Hematopoietic multipotent progenitor cell (in vitro differentiated cells): ENCODE data around the gene CDK13. TPM values are rescaled to one million over a fixed set of nuclear protein-coding genes. Genes with fewer than 3 reads are reported as not detected.

Experiments used
- DNase-seq, 3 donors: peaks; one replicate each; pipeline ENCODE4 v3.0.0-alpha.2; 2011 to 2015; ENCODE audit warnings: low read depth in 2 of 3, low spot score in 2 of 3
- total RNA-seq: library from RNA; depleted of rRNA; stranded (reverse); fragments of >200 nt; gene quantifications from one replicate; pipeline ENCODE4 v1.2.3, GENCODE V29; 2012

CDK13 gene
- total RNA-seq, 1 donor = 56.6 TPM

- DNase-seq = no peak
Measured at GRCh38 chr7:40003597-40003996, 53.5 kb downstream of the CDK13 start.

DNA sequence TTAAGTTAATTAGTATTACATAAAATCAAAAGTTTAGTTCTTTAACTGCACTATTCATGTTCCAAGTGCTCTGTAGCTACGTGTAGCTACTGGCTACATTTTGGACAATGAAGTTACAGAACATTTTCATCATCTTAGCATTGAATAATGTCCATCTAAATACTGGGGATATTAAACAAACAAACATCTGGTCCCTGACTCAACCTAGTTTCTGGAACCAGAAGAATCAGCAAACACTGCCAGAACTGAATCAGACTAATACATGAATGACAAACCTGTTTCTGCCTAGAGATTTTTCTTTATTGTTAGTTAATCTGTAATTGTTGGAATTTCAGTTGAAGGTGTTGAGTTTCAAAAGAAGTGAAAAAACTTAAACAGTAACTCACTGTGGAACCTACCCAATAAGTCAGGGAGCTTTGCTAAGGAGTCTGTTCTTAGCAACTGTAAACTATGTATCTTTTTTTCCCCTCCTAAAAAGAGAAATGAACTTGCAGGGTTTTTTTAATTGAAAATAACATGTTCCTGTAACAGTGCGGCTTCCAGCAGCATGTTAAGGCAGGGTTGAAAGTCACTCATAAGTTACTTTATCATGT, 58.3 kb downstream of the CDK13 start:
- DNase-seq = no peak

GRCh38 chr7:40009301-40009700, 59.2 kb downstream of the CDK13 start:
- DNase-seq = no peak

GRCh38 chr7:40014376-40014775, 64.3 kb downstream of the CDK13 start:
- DNase-seq = no peak

DNA sequence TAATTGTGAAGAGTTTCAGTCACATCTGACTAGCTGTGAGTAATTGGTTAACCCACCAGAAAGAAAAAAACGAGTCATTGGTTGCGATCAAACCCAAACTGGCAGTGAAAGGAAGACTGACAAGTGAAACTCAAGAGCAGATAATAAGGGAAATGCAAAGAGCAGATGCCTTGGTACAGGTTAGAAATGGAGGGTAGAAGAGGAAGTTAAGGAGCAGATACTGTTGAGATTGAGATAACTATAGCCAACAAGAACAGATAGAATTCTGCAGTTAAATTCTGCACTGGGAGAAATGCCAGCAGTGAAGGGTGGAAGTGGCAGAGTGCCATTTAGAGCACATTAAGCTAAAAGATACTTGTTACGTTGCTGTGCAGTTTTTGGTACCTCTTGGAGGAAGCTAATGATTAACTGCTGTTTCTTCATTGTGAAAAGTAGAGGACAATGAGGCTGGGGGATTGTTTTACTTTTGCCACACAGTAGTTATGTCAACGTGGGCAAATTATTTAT, 65.8 kb downstream of the CDK13 start:
- DNase-seq = peak in 2 of 3 donors; percentile 37 to 75

GRCh38 chr7:40019558-40019957, 69.5 kb downstream of the CDK13 start:
- no peak for DNase-seq

GRCh38 chr7:40024048-40024447, 74.0 kb downstream of the CDK13 start:
- no peak for DNase-seq

DNA sequence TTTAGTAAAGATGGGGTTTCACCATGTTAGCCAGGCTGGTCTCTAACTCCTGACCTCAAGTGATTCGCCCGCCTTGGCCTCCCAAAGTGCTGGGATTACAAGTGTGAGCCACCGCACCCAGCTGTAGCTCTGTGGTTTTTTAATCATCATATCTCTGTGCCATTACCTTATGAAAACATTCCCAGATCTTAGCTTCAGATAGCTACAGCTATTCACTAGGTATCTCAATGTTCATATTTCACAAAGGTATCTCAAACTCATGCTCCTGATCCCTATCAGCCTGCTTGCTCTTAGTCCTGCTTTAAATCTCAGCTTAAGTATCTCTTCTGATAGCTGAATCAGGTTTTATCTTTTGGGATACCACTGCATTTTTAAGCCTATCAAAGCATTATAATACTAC, 74.8 kb downstream of the CDK13 start:
- DNase-seq = no peak

DNA sequence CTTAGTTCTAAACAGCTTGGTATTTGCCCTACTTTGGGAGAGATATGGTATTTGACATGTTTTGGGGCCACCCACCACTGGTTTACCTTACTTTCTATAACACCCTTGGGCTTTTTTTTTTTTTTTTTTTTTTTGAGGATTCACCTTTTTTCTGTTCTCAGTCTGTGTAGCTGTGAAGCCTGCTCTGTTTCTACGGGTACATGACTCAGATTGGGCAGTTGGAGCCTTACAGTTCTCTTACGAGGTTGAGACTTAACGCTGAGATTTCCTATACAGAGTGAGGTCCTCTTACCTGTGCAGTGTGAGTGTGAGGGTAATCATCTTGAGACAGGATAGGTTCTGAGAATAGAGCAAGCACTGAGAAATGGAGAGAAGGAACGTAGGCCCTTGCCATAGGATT, 77.5 kb downstream of the CDK13 start:
- DNase-seq = no peak

DNA sequence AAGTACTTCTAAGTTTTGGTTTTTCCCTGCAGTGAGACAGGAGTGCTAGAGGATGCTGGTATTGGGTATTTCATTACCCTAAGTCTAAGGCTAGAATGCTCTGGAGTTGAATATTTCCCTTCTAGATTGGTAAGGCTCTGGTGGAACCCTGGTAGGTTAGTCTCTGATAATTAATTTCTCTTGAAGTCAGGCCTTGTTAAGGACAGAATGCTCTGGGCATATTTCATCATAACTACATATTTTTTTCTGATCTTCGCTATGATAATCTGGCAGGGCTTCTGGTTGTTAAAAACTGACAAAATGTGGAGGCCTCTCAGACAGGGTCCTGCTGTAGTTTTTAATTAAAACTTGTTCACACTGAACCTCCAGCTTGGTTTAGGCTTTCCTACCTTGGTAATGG, 83.8 kb downstream of the CDK13 start:
- no peak for DNase-seq

DNA sequence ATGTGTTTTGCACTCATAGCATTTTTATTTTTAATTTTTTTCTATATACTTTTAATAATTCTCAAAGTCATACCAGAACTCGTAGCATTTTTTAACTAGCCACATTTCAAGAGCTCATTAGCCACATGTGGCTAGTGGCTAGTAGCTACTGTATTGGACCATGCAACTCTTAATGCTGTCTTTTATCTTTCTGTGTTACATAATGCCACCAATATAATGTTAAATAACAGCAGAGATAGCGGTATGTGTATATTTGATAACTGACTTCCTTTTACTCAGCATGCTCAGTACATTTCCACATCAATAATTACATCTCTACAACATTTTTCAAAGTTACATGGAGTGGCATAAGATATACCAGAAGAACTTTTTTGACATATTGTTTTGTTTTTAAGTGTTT, 91.4 kb downstream of the CDK13 start:
- DNase-seq = no peak

DNA sequence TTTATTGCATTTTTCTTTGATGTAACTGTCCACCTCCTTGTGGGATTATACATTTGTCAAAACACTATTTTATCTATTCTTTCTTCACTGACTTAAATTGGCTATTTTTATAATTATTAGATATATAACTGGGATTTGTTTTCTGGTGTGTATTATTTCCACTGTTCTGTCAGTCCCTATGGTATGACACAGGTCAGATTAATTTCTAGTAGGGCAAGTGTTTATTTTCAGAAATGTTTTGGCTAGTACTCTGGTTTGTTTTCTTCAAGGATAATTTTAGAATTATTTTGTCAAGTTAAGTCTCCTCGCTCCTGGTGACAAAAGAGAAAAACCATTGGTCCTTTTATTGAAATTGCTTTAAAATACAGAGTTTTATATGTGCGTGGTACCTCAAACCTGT, 93.1 kb downstream of the CDK13 start:
- DNase-seq = no peak

GRCh38 chr7:40047661-40048060, 97.6 kb downstream of the CDK13 start:
- peak in 1 of 3 donors; percentile 28 for DNase-seq

- peak in 1 of 3 donors; percentile 3 for DNase-seq
Measured at GRCh38 chr7:40057292-40057691, 107.2 kb downstream of the CDK13 start.

GRCh38 chr7:40058026-40058425, 108.0 kb downstream of the CDK13 start:
- DNase-seq = no peak

DNA sequence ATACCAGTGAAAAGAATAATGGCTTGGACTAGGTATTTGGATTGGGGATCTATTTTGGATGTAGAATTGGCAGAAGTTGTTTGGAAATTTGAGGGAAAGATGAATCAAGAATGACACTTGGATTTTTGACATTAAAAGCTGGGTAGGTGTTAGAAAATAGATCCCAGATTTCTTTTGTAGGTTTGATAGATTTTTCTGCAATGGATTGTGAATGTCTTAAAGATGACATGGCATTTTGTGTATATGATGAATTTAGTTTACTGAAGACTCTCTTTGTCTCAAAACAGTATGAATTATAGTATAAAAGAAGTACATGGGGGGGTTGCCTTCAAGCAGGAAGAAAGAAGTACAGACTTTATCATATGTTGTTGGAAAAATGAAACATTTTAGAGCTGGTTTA, 108.6 kb downstream of the CDK13 start:
- DNase-seq = peak in 2 of 3 donors; percentile 7 to 17

- no peak for DNase-seq
Measured at GRCh38 chr7:40059057-40059456, 109.0 kb downstream of the CDK13 start.

DNA sequence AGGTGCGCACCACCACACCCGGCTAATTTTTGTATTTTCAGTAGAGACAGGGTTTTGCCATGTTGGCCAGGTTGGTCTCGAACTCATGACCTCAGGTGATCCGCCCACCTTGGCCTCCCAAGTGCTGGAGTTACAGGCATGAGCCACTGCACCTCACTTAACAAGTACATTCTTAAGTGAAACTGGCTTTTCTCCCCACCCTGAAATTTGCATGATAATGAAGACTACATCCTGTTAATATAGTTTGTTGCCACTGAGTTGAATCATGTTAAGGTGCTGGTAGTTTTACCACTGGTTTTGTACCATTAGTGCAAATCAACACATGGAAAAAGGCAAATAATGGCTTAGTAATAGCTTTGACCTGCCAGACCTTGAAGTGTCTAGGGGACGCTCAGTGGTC, 122.2 kb downstream of the CDK13 start:
- no peak for DNase-seq

- no peak for DNase-seq
Measured at GRCh38 chr7:40073239-40073638, 123.2 kb downstream of the CDK13 start.

GRCh38 chr7:40077849-40078248, 127.8 kb downstream of the CDK13 start:
- no peak for DNase-seq

DNA sequence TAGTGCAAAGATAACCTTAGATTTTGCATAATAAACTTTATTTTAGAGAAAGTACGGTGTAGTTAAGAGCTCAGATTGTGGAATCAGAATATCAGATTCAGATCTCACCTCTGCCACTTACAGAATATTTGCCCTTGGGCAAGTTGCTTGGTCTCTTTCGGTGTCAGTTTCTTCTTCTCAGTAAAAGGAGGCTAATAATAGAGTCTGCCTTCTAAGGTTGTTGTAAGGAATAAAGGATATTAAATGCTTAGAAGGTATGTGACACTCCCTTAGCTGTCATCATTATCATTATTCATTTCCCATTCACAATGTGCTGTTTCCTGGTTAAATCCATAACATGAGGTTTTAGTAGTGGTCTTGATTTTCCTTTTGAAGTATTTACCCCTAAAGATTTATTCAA, 142.1 kb downstream of the CDK13 start:
- no peak for DNase-seq

DNA sequence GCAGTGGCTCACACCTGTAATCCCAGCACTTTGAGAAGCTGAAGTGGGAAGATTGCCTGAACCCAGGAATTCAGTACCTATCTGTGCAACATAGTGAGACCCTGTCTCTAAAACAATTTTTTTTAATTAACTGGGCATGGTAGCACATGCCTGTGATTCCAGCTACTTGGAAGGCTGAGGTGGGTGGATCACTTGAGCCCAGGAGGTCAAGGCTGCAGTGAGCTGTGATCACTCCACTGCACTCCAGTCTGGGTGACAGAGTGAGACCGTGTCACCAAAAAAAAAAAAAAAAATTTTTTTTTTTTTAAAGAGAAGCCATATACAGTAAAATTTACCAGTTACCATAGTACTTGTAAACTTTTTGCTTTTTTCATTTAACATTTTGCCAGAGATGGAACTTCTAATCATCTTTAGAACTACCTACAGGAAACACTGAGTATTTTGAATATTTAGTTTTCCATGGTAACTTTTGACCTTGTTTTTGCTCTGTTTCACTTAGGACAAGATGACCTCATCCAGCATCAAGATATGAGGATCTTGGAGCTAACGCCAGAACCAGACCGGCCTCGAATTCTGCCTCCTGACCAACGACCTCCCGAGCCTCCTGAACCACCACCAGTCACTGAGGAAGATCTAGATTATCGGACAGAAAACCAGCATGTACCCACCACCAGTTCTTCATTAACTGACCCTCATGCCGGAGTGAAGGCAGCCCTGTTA, 143.7 kb downstream of the CDK13 start:
- DNase-seq = no peak
